ENCODE data around the gene HBEGF.
"Not testable (repeated sequence)": the region's sequence is repeated elsewhere in the genome, so short reads cannot be mapped to it uniquely, and the experiment has no call there.

Gene HBEGF

DNA sequence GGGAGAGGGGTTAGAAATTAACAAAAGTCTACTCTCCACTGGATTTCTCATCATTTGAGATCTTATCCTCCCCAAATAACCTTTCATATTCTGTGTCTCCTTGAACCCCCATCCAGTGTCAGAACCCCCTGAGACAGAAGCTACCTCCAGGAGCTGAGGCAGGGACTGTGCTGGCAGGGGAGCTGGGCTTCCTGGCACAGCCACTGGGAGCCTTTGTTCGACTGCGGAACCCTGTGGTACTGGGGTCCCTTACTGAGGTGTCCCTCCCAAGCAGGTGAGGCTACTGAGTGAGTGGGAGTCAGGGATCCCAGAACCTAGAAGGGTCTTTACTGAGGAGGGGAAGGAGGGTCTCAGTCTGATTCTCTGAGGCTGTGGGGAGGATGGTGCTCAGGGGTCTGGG lies 15.5 kb upstream of the HBEGF start:
- no peak for DNase-seq (ENCODE audit: low read depth in 2 of 2)

DNA sequence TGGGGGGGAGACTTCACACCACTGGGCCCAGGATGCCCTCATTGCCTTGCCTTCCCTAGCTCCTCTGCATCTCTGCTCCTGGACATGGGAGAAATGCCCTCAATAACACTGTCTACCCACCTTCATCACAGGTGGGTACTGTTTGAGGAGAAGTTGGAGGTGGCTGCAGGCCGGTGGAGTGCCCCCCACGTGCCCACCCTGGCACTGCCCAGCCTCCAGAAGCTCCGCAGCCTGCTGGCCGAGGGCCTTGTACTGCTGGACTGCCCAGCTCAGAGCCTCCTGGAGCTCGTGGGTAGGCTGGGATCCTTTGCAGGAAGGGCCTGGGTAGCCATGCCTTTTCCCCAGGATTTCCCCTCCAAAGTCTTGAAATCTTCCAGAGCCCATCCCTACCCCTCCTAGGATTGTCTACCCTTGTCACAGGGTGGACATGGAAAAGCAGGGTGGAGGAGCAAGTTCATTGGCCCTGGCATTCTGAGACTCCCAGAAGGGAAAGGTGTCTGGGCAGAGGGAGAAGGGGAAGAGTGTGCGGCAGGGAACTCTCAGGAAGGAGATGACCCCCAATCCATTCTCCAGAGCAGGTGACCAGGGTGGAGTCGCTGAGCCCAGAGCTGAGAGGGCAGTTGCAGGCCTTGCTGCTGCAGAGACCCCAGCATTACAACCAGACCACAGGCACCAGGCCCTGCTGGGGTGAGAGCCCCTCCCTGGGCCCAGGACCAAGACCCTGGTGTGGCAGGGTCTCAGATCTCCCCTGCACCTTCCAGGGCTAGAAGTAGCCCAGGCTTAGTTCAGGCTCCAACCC lies 14.5 kb upstream of the HBEGF start:
- DNase-seq (ENCODE audit: low read depth in 2 of 2) = no peak

DNA sequence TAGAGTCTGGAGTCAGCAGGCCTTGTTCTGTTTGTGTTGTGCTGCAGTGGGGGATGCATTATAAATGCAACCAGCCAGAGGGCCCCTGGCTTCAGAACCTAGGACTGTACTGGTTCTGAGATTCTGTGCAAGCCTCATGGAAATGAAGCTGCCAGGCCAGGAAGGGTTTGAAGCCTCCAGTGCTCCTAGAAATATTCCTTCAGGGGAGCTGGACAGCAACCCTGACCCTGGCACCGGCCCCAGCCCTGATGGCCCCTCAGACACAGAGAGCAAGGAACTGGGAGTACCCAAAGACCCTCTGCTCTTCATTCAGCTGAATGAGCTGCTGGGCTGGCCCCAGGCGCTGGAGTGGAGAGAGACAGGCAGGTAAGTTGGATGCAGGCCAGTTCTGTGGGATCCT lies 13.7 kb upstream of the HBEGF start, which contains the start of gene SLC4A9:
TSS of gene SLC4A9 (plus strand) at position 94 of the 400 bp plus-strand sequence. CDS start at position 137, 43 bp downstream.
- no peak for DNase-seq (ENCODE audit: low read depth in 2 of 2)

DNA sequence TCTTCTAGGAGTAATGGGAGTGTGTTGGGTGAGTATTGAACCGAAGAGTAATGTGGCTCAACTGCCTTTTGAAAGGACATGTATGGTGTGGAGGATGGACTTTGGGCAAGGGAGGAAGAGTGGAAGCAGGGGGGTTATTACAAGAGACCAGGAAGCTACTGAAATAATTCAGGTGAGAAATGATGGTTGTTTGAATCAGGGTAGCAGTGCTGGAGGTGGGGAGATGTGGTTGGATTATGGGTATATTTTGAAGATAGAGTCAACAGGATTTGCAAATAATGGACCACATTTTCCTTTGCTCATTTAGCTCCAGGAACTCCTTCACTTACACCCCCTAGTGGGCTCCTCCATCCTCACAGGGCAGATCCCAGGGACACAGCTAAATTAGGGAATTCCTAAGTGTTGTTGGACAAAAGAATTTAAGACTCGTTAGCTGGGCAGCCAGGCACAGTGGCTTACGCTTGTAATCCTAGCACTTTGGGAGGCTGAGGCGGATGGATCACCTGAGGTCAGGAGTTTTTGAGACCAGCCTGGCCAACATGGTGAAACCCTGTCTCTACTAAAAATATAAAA lies 12.4 kb upstream of the HBEGF start:
- no peak for DNase-seq (ENCODE audit: low read depth in 2 of 2)

DNA sequence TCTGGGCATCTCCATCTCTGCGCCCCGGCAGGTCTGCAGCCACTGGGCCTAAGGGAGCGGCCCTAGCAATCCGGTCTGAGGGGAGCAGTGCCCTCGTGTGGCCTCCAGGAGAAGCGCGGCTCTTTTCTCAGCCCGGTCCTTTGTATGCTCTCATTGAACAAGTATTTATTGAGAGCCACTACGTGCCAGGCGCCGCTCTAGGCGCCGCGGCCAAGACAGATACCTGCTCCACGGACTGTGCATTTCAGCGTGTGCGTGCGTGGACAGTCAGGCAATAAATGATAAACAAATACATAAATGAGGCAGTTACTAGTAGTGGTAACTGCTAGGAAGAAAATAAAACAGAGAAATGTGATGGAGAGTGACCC lies 11.3 kb upstream of the HBEGF start:
- DNase-seq (ENCODE audit: low read depth in 2 of 2) = peak; percentile 49 to 69

DNA sequence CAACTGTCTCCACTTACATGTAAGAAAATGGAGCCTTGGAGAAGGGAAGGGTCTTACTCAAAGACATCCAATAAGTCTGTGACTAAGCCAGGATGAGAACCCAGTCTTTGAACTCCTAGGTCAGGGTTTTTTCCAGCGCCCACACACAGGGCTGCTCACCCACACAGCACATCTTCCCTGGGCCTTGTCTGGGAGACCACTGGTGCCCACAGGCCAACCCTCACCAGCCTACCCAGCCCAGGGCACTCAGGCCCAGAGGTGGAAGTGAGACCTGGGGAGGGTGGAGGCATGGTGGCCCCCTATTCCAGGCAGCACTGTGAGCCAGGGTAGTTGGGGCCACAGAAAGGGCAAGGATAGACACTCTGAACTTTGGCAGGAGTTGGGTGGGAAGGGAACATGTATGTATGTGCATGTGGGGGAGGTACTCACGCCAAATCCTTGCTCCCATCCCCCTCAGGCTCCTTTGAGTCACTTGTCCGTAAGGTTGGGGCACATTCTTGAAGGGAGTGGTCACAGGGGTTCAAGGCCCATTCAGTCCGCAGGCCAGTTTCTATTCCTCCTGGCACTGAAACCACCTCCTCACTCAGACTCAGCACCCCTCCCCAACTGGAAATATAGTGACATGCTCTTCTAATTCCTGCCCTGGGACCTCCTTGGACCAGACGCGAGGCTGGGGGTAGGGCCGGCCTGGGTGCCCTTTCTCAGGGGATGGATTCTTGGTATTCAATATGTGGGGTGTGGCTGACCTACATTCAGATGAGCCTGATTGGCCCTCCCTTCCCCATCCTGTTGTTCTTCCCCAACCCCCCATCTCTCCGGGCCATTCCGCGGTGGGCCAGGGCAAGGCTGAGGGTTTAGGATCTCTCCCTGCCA lies 10.7 kb upstream of the HBEGF start:
- DNase-seq (ENCODE audit: low read depth in 2 of 2) = no peak

DNA sequence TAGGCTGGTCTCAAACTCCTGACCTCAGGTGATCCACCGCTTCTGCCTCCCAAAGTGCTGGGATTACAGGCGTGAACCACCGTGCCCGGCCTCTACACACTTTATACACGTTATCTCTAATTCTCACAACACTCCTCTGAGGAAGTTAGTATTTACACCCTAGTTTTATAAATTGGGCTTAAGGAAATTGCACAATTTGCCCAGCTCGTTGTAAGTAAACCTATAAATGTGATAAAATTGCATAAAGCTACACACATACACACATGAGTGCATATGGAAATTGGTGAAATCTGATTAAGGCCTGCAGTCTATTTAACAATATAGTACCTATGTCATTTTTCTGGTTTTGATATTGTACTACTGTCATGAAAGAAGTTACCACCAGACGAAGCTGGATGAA lies 9.1 kb upstream of the HBEGF start:
- no peak for DNase-seq (ENCODE audit: low read depth in 2 of 2)

DNA sequence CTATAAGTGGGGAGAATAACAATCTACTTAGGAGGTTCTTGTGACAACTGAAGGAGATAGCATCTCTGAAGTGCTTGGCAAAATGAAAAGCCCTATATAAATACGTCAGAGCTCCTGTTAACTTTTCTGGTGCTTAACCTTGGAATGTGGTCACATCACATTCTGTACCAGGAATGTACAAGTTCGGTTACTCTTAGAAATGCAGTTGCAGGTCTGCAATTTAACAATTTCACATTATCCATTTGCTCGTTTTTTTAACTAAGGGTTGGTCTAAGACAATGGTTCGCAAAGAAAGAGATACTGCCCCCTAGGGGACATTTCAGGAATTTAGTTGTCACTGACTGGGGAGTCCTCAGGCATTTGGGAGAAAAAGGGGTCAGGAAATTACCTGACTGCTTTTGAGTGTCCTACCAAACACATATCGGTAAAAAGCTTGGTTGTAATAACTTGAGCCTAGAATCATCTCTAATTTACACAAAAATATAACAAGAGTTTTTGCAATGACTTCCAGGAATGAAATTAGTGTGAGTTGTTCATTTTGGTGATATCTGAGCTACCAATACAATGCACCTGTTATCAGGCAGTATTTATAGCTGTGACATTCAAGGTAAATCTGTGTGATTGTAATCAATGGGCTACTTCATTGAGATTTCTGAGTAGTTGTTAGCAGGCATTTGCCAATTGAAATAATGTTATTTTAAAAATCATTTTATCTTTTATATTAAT lies 5.4 kb upstream of the HBEGF start:
- DNase-seq (ENCODE audit: low read depth in 2 of 2) = no peak

DNA sequence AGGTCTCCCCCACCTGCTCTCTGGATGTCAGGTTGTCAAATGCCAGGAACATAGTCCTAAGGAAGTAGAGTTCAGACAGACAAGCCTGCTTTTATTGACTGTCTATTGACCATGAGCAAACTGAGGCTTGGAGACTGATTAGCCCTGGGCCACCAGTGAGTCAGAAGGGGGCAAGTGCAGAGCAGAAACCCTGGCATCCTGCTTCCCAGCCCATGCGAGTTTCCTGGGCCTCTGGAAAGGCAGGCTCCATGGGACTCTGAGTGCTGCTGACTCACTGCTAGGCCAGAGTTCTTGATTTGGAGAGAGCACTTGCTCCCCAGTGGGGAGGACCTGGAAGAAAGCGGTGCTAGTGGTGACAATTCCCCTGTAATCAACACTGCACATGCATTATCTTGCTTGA lies 2.8 kb upstream of the HBEGF start:
- DNase-seq (ENCODE audit: low read depth in 2 of 2) = no peak

DNA sequence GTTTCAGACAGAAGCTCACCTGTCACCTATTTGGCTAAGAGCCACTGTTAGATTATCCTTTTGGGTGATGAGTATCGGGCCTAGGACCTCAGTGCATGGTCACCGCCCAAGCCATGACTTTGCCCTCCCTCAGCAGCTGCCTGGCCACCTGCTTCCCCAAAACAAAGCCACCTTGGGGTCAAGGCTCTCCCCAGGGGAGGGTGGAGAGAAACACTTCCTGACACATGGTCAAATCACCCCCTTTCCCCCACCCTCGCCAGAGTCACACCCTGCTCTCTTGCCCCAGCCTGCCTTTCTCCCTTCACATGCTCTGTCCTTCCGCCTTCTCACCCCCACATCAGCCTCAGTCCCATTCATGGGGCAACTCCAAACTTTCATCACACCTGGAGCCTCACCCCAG lies 1.7 kb upstream of the HBEGF start:
- DNase-seq (ENCODE audit: low read depth in 2 of 2) = no peak

DNA sequence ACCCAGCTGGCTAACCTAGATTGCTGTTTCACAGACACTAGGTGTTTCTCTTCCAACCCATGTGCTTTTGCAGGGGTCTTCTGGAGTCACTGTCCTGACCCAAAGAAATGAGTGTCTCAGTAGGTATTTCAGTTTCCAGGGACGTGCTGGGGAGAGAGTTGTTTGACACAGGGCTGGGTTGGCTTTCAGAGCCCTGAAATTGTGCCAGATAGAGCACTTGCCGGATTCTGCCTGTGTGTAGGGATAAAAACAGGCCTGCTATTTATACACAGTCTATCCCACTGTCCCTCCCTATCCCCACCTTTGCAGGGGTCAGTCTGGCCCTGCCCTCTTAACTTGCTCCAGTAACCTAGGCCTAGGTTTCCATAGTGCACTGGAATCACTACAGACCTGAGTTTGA lies 957 bp upstream of the HBEGF start:
- no peak for DNase-seq (ENCODE audit: low read depth in 2 of 2)

DNA sequence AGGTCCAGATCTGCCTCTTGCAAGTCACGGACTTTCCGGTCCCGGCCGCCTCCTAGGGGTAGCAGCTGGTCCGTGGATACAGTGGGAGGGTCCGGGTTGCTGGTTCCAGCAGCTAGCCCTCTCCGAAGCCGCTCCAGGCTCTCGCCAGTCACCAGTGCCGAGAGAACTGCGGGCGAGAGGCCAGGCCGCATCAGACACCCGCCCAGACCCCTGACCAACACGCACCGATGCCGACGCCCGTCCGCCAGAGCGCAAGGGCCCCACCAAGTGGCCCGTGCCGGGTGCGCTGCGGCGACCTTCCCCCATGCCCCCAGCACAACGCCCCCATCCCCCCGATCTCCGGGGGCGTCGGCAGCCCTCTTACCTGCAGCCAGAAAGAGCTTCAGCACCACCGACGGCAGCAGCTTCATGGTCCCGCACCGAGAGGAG lies 470 bp downstream of the HBEGF start:
- no peak for DNase-seq (ENCODE audit: low read depth in 2 of 2)

DNA sequence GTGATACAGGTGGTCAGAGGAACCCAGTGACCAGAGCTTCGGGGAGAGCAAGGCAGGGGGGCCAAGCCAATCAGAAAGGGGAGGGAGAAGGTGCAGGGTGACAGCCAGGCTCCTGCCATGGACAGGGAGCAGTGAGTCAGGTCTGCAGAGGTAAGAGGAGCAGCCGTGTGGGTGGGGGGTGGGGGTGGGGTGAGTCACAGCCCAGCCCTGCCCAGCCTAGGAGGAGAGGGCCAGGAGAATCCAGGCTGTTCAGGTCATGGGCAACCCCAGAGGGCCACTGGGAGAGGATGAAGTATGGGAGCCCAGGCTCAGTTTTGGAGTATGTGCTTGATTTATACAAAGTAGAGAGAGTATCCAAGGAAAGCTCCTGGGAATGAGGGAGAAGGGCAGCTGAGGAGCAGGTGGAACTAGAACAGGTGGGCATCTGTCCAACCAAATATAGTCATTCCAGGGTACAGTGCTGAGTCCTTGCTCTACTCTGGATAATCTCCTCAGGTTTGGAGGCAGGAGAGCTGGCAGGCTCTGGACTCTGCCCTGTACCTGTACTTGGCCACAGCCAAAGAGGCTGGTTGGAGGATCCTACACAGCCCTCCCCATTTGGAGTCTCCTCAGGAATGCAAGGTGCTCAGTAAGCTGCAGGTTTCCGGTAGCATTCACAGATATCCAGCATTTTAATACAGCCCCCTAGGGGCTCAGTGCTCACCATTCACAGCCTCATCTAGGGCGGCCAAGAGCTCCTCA lies 1.6 kb downstream of the HBEGF start:
- no peak for DNase-seq (ENCODE audit: low read depth in 2 of 2)

DNA sequence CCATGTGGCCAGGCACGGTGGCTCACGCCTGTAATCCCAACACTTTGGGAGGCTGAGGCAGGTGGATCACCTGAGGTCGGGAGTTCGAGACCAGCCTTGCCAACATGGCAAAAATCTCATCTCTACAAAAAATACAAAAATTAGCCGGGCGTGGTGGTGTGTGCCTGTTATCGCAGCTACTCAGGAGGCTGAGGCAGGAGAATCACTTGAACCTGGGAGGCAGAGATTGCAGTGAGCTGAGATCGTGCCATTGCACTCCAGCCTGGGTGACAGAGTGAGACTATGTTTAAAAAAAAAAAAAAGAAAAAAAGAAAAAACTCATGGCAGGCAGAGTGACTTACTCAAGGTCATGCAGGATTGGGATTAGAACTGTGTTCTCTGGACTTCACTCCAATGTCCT lies 2.6 kb downstream of the HBEGF start:
- DNase-seq (ENCODE audit: low read depth in 2 of 2) = not testable (repeated sequence)

DNA sequence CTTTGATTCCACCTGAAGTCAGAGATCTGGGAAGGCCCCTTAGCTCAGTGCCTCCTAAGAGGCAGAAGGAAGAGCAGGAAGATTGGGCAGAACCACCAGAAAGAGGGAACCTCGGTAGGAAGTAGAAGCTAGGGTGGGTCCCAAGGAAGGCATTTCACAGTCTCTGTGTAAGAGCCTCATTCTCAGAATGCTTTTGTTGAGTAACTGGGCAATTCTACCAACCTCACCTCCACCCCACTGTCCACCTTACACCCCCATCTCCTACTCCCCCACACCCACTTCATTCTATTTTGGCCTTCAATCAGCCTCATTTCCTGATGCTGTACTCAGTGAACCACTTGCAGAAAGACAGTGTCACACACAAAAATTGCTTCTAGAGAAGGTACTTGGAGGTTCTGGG lies 3.5 kb downstream of the HBEGF start:
- no peak for DNase-seq (ENCODE audit: low read depth in 2 of 2)

DNA sequence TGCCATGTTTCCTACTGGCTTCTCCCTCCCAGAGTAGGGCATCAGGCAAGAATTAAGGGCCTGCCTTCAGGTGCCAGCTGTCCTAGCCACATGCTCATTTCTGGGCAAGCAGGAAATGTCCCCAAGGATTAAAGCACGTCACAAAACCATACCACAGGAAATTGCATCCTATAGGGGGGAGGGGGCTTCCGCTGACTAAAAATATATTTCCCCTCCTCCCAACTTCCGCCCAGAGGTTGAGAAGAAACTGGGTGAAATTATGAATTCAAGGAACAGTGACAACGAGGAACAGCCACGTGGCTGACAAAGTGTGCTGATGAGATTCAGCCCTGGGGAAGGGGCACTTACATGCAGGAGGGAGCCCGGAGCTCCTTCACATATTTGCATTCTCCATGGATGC lies 4.1 kb downstream of the HBEGF start:
- peak in 1 of 2 donors; percentile 13 for DNase-seq (ENCODE audit: low read depth in 2 of 2)

DNA sequence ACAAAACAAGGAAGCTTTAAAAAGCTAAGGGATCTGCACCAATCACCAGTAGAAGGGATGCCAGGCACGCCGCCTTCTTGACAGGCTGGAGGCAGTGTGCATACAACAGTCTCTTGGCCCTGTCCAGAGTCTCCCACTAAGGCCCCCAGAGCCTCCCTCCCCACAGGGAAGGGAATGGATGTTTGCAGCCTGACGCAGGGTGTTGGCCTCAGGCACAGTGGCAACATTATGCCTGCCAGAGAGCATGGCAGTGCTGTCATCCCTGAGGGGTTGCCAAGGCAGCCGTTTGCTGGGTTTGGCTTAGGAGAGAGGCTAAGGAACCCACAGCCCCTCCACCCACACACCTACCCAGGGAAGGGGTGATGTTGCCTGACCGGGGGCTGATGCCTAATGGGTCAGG lies 4.8 kb downstream of the HBEGF start:
- no peak for DNase-seq (ENCODE audit: low read depth in 2 of 2)

DNA sequence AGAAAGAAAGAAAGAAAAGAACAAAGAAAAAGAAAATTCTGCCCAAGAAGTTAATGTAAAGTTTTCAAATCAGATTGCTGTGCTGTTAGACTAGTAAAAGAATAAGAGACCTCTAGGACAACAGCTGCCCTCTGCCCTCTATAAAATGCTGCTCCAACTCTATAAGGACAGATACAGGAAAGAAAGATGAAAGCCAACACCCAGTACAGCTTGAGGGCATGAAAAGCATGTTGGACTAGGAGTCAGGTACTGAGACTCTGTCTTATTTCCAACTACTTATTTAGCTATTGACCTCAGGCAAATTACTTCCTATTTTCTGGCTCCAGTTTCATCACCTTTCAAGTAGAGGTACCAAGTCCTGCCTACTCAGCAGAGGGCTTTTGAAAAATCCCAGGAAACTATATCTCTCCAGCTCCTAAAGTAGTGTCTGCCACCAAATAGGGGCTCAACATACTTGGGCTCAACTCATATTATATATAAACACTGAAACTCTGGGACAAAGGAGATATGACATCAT lies 5.7 kb downstream of the HBEGF start:
- no peak for DNase-seq (ENCODE audit: low read depth in 2 of 2)

DNA sequence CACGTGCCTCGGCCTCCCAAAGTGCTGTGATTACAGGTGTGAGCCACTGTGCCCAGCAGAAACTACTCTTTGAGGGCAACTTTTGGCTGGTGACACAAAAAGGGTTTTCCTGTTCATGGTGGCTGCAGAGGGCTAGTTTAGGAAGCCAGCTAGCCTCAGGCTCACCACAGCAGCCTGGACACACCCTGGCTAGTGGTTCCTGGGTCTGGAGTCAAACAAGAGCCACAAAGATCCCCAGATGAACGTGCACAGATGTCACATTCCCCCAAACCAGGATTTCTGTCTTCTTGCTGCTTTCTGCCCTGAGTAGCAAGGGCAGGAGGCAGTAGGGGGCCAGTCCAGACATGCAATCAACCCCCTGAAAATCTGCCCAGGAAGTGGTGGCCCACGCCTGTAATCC lies 6.8 kb downstream of the HBEGF start:
- DNase-seq (ENCODE audit: low read depth in 2 of 2) = no peak

DNA sequence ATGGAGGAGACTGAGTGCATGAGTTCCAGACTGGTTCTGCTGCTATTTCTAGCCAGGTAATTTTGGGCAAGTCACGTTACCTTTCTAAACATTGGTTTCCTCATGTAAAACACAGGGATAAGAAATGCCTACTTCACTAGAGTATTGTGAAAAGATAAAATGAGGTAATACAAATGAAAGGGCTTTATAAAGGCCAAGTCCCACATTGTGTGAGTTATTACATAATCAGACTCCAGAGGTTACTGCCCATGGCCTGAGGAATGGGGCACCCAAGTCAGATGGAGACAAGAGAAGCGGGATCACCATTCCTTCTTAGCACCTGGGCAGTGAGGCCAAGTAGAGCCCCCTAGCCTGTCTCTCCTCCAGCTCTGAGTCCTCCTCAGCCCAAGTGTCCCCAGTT lies 7.5 kb downstream of the HBEGF start:
- DNase-seq (ENCODE audit: low read depth in 2 of 2) = no peak

DNA sequence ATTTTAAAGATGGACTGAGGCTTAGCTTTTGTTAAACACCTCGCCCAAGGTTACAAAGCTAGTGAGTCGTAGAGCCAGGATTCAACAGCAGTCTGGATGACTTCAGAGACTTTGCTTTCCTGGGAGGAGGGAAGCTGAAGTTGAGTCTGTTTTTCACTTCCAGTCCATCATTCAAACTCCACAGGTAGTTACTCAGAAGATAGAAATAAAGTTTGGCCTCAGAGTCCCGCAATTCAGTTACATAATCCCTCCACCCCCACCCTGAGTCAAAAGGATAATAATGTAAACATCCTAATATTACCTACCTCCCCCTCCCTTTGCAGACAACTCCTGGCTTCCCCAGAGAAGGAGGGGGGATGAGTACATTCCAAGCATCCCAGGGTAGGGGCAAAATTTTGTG lies 8.1 kb downstream of the HBEGF start:
- no peak for DNase-seq (ENCODE audit: low read depth in 2 of 2)
